EH (cell line): Measurements from ENCODE around the gene ZBTB20.

ENCODE experiments used
- DNase-seq: peaks from one replicate; pipeline ENCODE4 v3.0.0-alpha.2; 2015; ENCODE audit warnings: low read depth

ZBTB20 gene

GRCh38 chr3:114328345-114328744 lies 818.7 kb downstream of the ZBTB20 start:
- no peak for DNase-seq

GRCh38 chr3:114327665-114328064 lies 819.4 kb downstream of the ZBTB20 start:
- DNase-seq = no peak

DNA sequence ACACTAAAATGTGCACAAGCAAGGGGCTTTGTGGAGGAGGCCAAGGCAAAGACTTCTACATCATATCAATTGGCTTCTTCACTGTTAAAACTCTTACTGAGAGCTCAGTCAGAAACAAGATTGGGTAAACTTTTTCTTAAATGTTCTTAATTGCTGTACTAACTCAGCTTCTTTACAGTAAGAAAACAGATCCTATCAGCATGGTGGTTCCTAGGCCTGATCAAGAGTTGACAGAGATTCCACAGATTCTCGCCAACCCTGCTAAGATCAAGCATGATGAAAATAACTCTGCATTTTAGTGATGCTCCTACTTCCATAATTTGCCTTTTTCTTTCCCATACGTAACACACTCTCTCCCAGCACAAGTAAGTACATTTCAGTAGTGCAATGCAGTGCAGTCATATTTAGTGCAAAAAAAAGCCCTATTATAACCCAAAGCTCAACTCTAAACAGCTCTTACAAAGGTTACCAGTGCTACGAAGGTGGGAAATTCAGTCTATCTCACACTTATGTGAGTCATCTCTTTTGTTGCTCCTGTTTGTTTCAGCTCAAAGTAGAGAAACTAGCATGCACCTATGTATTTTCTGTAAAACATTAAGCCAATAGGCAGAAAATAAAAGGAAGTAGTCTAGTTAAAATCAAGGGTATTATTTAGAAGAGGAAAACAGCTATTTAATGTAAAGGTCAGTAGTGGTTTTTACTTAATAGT lies 823.4 kb downstream of the ZBTB20 start:
- no peak for DNase-seq

DNA sequence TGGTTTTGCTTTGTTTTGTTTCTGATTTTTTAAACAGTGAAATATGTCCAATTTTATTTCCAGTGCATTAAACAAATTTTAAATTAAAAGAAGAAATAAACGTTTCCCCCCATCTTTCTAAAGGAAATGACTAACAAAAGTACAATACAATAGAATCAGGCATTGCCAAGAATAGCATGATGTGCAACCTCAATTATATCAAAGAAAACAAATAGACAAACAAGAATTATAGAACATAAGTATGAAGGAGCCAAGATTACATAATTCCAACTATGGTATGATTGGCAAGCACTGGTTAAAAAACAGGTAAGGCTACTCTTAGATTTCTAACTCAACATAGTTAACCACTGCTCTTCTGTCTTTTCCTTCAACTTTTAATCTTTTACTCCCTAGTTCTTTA lies 826.8 kb downstream of the ZBTB20 start:
- DNase-seq = no peak

DNA sequence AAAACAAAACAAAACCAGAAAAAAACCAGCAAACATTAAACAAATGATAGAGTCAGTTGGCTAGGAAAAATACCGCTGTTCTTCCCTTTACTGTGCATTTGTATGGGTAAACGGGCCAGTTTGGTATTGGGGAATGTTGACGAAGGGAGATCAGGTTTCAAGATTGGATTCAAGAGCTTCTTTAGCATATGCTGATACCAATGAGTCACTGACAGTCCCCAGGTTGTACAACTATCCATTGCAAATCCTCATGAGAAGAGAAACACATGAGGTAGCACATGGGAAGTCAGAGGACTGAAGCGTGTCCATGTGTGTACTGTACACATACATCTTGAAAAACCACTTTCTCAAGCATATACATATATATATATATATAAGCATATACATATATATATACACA lies 827.6 kb downstream of the ZBTB20 start:
- DNase-seq = peak; percentile 64

- DNase-seq = no peak
Observed at GRCh38 chr3:114318295-114318694, 828.8 kb downstream of the ZBTB20 start.

DNA sequence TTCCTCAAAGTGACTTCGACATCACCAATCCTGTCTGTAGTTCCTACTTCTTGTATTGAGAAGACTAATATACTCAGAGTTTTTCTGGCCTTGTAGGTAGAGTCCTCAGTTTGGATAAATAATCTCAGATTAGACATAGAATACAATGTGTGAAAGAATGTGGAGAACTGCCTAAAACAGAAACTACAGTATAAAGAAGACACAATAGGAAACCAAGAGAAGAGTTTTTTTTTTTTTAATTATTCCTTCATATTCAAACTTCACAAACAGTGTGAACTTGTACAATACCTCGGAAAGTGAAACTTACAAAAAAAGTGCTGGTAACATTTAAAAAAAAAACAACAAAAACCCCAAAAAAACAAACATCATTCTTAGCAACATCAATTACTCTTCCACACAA lies 832.8 kb downstream of the ZBTB20 start:
- no peak for DNase-seq

DNA sequence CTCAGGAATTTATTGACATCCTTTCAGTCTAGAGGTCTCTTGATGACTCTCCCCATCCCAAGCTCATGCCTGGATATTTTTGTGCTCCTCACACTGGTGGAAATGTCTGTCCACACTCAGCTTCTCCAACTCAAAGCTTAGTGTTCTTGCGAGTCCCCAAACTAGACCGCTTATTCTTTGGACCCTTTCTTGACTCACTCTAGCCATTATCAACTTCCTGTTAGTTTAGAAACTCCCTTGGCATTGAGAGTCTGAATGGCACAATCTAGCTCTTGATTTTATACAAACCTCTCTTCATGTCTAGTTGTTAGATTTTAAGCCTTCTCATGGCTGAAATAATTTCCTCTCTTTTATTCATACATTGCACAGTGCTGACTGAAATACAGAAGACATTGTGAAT lies 833.7 kb downstream of the ZBTB20 start:
- no peak for DNase-seq

DNA sequence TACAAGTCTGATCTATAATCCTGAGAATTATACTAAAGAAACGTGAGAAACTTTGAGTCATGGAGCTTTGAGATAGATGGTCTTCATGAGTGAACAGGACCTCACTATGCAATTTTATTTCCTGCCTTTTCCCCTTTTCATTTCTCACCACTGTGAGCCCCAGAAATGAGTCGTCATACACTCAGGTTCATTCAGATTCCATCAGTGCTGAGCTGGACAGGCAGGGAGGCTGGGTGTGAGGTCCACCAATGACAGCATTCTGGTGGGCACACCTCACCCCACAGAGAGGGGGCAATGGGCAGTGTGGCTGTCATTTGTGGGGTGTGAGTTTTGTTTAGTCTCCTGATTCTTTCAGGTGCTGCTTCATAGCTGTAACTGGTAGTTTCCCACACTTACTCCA lies 836.4 kb downstream of the ZBTB20 start:
- DNase-seq = peak; percentile 12

- DNase-seq = no peak
Observed at GRCh38 chr3:114308830-114309229, 838.3 kb downstream of the ZBTB20 start.

DNA sequence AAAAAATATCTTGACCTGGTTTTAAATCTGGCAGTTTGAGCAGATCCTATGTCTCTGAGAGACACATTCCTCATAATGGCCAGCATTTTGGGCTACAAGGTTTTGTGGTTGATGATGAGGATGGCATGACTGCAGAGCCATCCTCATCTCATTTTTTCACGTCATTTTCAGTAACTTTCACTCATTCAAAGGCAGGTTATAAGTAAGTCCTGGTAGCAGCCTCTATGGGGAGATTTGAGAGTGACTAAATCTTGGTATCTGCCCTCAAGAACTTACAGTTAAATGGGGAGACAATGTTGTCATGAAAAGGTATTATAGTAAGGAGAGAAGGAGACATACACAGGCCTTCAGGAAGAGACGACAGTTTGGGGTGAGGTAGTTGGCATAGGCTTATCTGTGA lies 838.7 kb downstream of the ZBTB20 start:
- no peak for DNase-seq

DNA sequence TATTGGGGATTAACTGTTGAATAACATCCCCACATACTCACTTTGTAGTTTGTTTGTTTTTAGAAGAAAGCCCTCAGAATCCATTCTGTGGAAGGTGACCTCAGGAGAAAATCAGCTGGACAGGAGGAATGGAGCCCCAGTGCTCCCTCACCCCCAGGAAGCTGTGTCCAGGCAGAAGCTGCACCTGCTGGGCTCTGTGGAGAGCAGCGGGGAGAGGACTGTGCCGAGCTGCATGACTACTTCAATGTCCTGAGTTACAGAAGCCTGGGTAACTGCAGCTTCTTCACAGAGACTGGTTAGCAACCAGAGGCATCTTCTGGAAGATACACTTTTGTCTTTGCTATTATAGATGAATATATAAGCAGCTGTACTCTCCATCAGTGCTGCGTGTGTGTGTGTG lies 839.3 kb downstream of the ZBTB20 start:
- DNase-seq = no peak

DNA sequence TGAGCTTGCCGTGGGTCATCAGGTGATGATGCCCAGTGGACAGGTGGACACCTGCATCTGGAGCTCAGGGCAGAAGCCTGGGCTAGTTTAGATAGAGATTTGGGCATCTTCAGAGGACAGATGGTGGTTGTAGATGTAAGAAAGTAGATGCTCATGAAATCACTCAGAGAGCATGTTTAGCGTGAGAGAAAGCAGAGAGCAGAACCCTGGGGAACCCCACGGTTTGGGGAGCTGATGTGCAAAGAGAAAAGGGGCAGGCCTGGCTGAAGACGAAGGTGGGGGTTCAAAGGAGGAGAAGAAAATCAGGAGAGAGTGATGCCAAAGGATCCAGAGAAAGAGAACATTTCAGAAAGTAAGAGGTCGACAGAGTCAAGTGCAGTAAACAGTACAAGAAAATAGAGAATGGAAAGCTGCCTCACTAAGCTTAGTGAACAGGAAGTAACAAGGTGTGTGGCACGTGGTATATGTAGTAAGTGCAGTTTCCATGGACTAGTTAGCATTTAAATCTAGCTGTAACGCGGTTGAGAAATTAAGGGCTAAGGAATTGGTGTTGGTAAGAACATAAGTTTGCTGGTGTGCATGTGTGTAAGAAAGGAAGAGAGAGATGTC lies 839.8 kb downstream of the ZBTB20 start:
- no peak for DNase-seq

- DNase-seq = no peak
Observed at GRCh38 chr3:114299941-114300624, 847.0 kb downstream of the ZBTB20 start.

DNA sequence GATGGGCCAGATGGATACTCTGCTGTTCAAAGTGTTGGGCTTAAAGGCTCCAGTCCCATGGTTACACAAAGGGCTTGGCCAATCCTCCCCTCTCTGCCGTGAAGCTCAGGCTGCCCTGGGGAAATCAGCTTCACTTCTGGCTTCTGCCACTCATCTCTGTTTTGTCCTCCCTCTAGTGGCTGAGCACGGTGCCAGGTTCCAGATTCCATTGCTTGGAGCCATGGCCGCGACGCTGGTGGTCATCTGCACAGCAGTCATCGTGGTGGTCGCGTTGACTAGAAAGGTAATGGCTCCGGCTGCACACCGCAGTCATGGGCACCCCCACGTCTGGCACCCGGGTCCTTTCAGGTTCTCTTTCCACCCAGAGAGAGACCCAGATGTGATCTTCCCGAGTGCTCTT lies 847.7 kb downstream of the ZBTB20 start:
- peak; percentile 47 for DNase-seq

GRCh38 chr3:114295946-114296345 lies 851.1 kb downstream of the ZBTB20 start:
- DNase-seq = no peak

DNA sequence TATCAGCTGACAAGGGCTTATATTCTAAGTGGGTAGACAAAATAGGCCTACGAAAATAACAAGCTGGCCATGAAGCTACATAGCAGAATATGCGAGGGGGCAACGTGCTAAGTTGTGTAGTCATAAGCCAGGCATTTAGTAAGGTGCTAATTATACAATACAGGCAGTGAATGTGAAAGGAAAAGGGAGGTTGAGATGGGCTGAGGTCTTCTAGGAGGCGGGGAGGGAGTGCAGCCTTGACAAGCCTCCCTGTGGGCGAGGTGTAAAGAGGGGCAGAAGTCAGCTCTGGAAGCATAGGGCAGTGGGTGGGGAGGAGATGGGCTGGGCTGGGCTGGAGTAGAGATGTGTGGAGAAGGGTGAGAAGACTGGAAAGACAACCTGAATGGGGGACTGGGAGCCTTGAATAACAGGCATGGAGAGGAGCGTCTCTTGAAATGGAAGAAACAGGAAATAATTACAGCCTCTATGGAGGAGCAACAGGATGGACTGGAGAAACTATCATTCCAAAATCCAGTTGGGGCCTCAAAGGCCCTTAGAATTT lies 852.1 kb downstream of the ZBTB20 start:
- DNase-seq = no peak

GRCh38 chr3:114293838-114294535 lies 853.1 kb downstream of the ZBTB20 start, which contains the start of gene TIGIT:
TIGIT (plus strand) TSS chr3:114294028; CDS start chr3:114294062, 34 bp downstream.
- DNase-seq = no peak

GRCh38 chr3:114290911-114291901 lies 855.9 kb downstream of the ZBTB20 start:
- DNase-seq = peak; percentile 64

- no peak for DNase-seq
Observed at GRCh38 chr3:114286266-114286665, 860.8 kb downstream of the ZBTB20 start.

- DNase-seq = no peak
Observed at GRCh38 chr3:114285648-114286230, 861.3 kb downstream of the ZBTB20 start.
